ENCODE data around the gene GPC5.

- TF ChIP-seq CTCF (IDR thresholded peaks at IDR 0.05) (no peak), POLR2A (IDR thresholded peaks at IDR 0.05) (no peak)
Measured at GRCh38 chr13:91792054-91792453, 393.6 kb downstream of the GPC5 start.

All from testis (tissue), 2 donors.